ENCODE data around the gene GALNT2. TPM values are rescaled to one million over a fixed set of nuclear protein-coding genes. Genes with fewer than 3 reads are reported as not detected.

Gene GALNT2
- total and polyA plus RNA-seq, 2 of the 13 experiments (the other 11 are each of a cell fraction or from before 2014, with no cell fraction given): 39.3 to 39.6 TPM

DNA sequence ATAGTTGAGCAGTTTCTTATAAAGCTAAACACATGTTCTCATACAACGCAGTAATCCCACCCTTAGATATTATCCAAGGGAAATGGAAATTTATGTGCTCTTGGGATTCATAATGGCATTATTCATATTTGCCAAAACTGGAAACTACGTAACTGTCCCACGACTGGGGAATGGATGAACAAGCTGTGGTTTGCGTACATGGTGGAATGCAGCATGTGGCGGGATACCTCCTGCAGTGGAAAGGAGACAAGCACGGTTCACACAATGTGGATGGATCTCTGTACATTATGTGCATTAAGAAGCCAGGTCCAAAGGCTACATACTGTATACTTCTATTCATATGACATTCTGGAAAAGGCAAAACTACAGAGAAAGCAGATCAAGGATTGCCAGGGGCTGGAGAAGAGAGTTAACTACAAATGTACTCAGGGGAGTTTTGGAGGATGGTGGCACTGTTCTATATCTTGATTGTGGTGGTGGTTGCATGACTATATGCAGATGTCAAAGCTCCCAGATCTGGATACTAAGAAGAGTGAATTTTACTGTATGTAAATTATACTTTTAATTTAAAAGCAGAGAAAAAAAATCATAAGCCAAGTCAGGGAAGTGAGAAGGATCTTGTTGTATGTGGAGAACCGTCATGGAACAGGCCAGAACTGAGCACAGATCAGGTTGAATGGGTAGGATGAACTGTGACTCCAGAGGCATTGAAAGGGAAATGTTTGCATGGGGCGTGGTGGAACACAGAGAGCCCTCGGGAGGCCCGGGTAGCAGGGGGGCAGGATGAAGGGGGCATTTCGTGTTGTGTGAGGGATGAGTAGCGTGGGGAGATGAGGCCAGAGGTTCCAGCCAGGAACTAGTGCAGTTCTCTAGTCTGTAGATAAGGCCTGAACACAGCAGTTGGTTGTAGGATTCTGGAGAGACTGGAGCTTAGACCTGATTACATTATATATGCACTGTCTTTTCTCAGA lies 90.7 kb downstream of the GALNT2 start (continued):
- TF ChIP-seq, protein P1, sequence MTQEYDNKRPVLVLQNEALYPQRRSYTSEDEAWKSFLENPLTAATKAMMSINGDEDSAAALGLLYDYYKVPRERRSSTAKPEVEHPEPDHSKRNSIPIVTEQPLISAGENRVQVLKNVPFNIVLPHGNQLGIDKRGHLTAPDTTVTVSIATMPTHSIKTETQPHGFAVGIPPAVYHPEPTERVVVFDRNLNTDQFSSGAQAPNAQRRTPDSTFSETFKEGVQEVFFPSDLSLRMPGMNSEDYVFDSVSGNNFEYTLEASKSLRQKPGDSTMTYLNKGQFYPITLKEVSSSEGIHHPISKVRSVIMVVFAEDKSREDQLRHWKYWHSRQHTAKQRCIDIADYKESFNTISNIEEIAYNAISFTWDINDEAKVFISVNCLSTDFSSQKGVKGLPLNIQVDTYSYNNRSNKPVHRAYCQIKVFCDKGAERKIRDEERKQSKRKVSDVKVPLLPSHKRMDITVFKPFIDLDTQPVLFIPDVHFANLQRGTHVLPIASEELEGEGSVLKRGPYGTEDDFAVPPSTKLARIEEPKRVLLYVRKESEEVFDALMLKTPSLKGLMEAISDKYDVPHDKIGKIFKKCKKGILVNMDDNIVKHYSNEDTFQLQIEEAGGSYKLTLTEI (CRISPR knock-in tag; conservative IDR thresholded peaks at IDR 0.05): no peak
- TF ChIP-seq PRPF4 (IDR thresholded peaks at IDR 0.05; ENCODE audit: low read depth, low read length, poor library complexity, severe bottlenecking) (no peak), PPARG (CRISPR knock-in tag; conservative IDR thresholded peaks at IDR 0.05) (0 out of 2 replicates have a peak, but pooled peaks have one; percentile 47), ZNF562 (CRISPR knock-in tag; IDR thresholded peaks at IDR 0.05; ENCODE audit: borderline replicate concordance) (no peak), SNRNP70 (IDR thresholded peaks at IDR 0.05; ENCODE audit: low read depth, low read length) (no peak), ZNF547 (CRISPR knock-in tag; IDR thresholded peaks at IDR 0.05) (no peak), ESRRA (CRISPR knock-in tag; IDR thresholded peaks at IDR 0.05; ENCODE audit: low read depth) (no peak), ZKSCAN5 (CRISPR knock-in tag; IDR thresholded peaks at IDR 0.05) (no peak), SIX1 (CRISPR knock-in tag; IDR thresholded peaks at IDR 0.05; ENCODE audit: borderline replicate concordance) (no peak), ZNF30 (CRISPR knock-in tag; IDR thresholded peaks at IDR 0.05) (no peak), ZNF615 (CRISPR knock-in tag; IDR thresholded peaks at IDR 0.05; ENCODE audit: borderline replicate concordance) (no peak), GATAD1 (CRISPR knock-in tag; IDR thresholded peaks at IDR 0.05) (no peak), ZNF557 (CRISPR knock-in tag; IDR thresholded peaks at IDR 0.05) (no peak), KMT2A (CRISPR knock-in tag; IDR thresholded peaks at IDR 0.05) (0 out of 2 replicates have a peak, but pooled peaks have one; percentile 21), ZBTB7B (CRISPR knock-in tag; IDR thresholded peaks at IDR 0.05) (0 out of 2 replicates have a peak, but pooled peaks have one; percentile 43), ZNF17 (CRISPR knock-in tag; IDR thresholded peaks at IDR 0.05) (no peak), ZNF264 (CRISPR knock-in tag; IDR thresholded peaks at IDR 0.05) (no peak), ZNF75D (CRISPR knock-in tag; IDR thresholded peaks at IDR 0.05; ENCODE audit: borderline replicate concordance) (no peak), ZNF768 (CRISPR knock-in tag; IDR thresholded peaks at IDR 0.05) (no peak), ZNF253 (CRISPR knock-in tag; IDR thresholded peaks at IDR 0.05; ENCODE audit: borderline replicate concordance) (no peak), SMARCE1 (IDR thresholded peaks at IDR 0.05; ENCODE audit: borderline replicate concordance) (no peak), JARID2 (CRISPR knock-in tag; IDR thresholded peaks at IDR 0.05; ENCODE audit: insufficient replicate concordance) (no peak)
- TF ChIP-seq, protein P2, sequence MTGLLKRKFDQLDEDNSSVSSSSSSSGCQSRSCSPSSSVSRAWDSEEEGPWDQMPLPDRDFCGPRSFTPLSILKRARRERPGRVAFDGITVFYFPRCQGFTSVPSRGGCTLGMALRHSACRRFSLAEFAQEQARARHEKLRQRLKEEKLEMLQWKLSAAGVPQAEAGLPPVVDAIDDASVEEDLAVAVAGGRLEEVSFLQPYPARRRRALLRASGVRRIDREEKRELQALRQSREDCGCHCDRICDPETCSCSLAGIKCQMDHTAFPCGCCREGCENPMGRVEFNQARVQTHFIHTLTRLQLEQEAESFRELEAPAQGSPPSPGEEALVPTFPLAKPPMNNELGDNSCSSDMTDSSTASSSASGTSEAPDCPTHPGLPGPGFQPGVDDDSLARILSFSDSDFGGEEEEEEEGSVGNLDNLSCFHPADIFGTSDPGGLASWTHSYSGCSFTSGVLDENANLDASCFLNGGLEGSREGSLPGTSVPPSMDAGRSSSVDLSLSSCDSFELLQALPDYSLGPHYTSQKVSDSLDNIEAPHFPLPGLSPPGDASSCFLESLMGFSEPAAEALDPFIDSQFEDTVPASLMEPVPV (CRISPR knock-in tag; IDR thresholded peaks at IDR 0.05): no peak
- TF ChIP-seq, protein P3, sequence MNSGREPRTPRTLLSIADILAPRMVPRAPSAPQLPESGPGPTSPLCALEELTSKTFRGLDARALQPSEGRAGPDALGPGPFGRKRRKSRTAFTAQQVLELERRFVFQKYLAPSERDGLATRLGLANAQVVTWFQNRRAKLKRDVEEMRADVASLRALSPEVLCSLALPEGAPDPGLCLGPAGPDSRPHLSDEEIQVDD (CRISPR knock-in tag; IDR thresholded peaks at IDR 0.05; ENCODE audit: borderline replicate concordance): no peak
- TF ChIP-seq, protein P4, sequence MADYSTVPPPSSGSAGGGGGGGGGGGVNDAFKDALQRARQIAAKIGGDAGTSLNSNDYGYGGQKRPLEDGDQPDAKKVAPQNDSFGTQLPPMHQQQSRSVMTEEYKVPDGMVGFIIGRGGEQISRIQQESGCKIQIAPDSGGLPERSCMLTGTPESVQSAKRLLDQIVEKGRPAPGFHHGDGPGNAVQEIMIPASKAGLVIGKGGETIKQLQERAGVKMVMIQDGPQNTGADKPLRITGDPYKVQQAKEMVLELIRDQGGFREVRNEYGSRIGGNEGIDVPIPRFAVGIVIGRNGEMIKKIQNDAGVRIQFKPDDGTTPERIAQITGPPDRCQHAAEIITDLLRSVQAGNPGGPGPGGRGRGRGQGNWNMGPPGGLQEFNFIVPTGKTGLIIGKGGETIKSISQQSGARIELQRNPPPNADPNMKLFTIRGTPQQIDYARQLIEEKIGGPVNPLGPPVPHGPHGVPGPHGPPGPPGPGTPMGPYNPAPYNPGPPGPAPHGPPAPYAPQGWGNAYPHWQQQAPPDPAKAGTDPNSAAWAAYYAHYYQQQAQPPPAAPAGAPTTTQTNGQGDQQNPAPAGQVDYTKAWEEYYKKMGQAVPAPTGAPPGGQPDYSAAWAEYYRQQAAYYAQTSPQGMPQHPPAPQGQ (CRISPR knock-in tag; IDR thresholded peaks at IDR 0.05; ENCODE audit: borderline replicate concordance): no peak

Data from HepG2 (cell line).